Fibroblast of the aortic adventitia (primary cell): Measurements from ENCODE around the gene ATP7B. TPM values are rescaled to one million over a fixed set of nuclear protein-coding genes. Genes with fewer than 3 reads are reported as not detected.

Source experiments
- DNase-seq: peaks from one replicate; pipeline ENCODE4 v3.0.0-alpha.2; 2010; ENCODE audit warnings: low read depth
- H3K4me3 ChIP-seq: 2 replicates; pipeline ENCODE4 v1.5.1; 2011; ENCODE audit warnings: low read depth, mild to moderate bottlenecking, control low read depth, low read length, moderate library complexity
- CTCF ChIP-seq: IDR thresholded peaks from 2 replicates; pipeline ENCODE4 v1.5.1; 2011; ENCODE audit warnings: mild to moderate bottlenecking, low read length, control low read depth, inconsistent platforms; ENCODE audit not compliant: insufficient read depth
- total RNA-seq: library from RNA; depleted of rRNA; stranded (reverse); fragments of >200 nt; gene quantifications from 2 replicates; pipeline ENCODE4 v1.2.3, GENCODE V29; 2012; ENCODE audit warnings: low replicate concordance

The ATP7B gene
- total RNA-seq, 1 donor, result 1.5 TPM

GRCh38 chr13:51932231-51932630 lies 79.0 kb downstream of the ATP7B start:
- no peak for TF ChIP-seq CTCF
- H3K4me3 ChIP-seq, result no peak overlapping the region
- DNase-seq, result no peak

GRCh38 chr13:51931606-51932005 lies 79.6 kb downstream of the ATP7B start:
- no peak for DNase-seq
- no peak overlapping the region for H3K4me3 ChIP-seq
- no peak for TF ChIP-seq CTCF

GRCh38 chr13:51929699-51930098 lies 81.6 kb downstream of the ATP7B start:
- no peak for TF ChIP-seq CTCF
- no peak overlapping the region for H3K4me3 ChIP-seq
- DNase-seq, result no peak

GRCh38 chr13:51928231-51928630 lies 83.0 kb downstream of the ATP7B start:
- no peak for DNase-seq
- H3K4me3 ChIP-seq, result no peak overlapping the region
- TF ChIP-seq CTCF, result no peak

- no peak for DNase-seq
- no peak overlapping the region for H3K4me3 ChIP-seq
- no peak for TF ChIP-seq CTCF
Observed at GRCh38 chr13:51927129-51927528, 84.1 kb downstream of the ATP7B start.

GRCh38 chr13:51926528-51926885 lies 84.7 kb downstream of the ATP7B start:
- no peak overlapping the region for H3K4me3 ChIP-seq
- TF ChIP-seq CTCF, result no peak
- no peak for DNase-seq

- no peak for DNase-seq
- H3K4me3 ChIP-seq, result no peak overlapping the region
- TF ChIP-seq CTCF, result no peak
Observed at GRCh38 chr13:51925865-51926527, 85.3 kb downstream of the ATP7B start.
